HepG2 (cell line): Measurements from ENCODE around the gene NYNRIN. TPM values are rescaled to one million over a fixed set of nuclear protein-coding genes. Genes with fewer than 3 reads are reported as not detected.

ENCODE experiments used
- ETV6 ChIP-seq: sonication (generic); formaldehyde crosslinking; conservative IDR thresholded peaks from 2 replicates; pipeline ENCODE4 v1.4.0; 2020; ENCODE audit warnings: missing genetic modification reagents
- JARID2 ChIP-seq: sonication (generic); formaldehyde crosslinking; IDR thresholded peaks from 2 replicates; pipeline ENCODE4 v1.8.1; 2023; ENCODE audit warnings: missing genetic modification reagents, inconsistent platforms; ENCODE audit not compliant: insufficient replicate concordance
- MYC ChIP-seq: sonication (generic); formaldehyde crosslinking; IDR thresholded peaks from 2 replicates; pipeline ENCODE4 v1.9.0; 2021; ENCODE audit warnings: missing genetic modification reagents, borderline replicate concordance
- NRL ChIP-seq: sonication (generic); formaldehyde crosslinking; IDR thresholded peaks from 2 replicates; pipeline ENCODE4 v1.5.0; 2020; ENCODE audit warnings: missing genetic modification reagents, mild to moderate bottlenecking, moderate library complexity, borderline replicate concordance
- PHB2 ChIP-seq: fragments of 450-650 bp; IDR thresholded peaks from 2 replicates; pipeline ENCODE4 v1.6.1; 2018; ENCODE audit not compliant: partially characterized antibody
- REXO4 ChIP-seq: sonication (generic); formaldehyde crosslinking; IDR thresholded peaks from 2 replicates; pipeline ENCODE4 v1.8.0; 2022; ENCODE audit warnings: missing genetic modification reagents, mild to moderate bottlenecking, borderline replicate concordance
- TSC22D2 ChIP-seq: sonication (generic); formaldehyde crosslinking; IDR thresholded peaks from 2 replicates; pipeline ENCODE4 v1.5.1; 2020; ENCODE audit warnings: missing genetic modification reagents, mild to moderate bottlenecking, borderline replicate concordance
- ZNF138 ChIP-seq: sonication (generic); formaldehyde crosslinking; IDR thresholded peaks from 2 replicates; pipeline ENCODE4 v1.5.0; 2020; ENCODE audit warnings: mild to moderate bottlenecking, low read depth, missing genetic modification reagents
- ZNF550 ChIP-seq: sonication (generic); formaldehyde crosslinking; IDR thresholded peaks from 2 replicates; pipeline ENCODE4 v1.4.0; 2020; ENCODE audit warnings: mild to moderate bottlenecking, missing genetic modification reagents, borderline replicate concordance
- ZNF570 ChIP-seq: sonication (generic); formaldehyde crosslinking; IDR thresholded peaks from 2 replicates; pipeline ENCODE4 v1.4.0; 2020; ENCODE audit warnings: mild to moderate bottlenecking, missing genetic modification reagents, borderline replicate concordance
- ZNF777 ChIP-seq: sonication (generic); formaldehyde crosslinking; IDR thresholded peaks from 2 replicates; pipeline ENCODE4 v1.4.0; 2020; ENCODE audit warnings: missing genetic modification reagents
- ZNF780A ChIP-seq: sonication (generic); formaldehyde crosslinking; IDR thresholded peaks from 2 replicates; pipeline ENCODE4 v1.8.0; 2022; ENCODE audit warnings: mild to moderate bottlenecking, missing genetic modification reagents, moderate library complexity
- ZNF878 ChIP-seq: sonication (generic); formaldehyde crosslinking; IDR thresholded peaks from 2 replicates; pipeline ENCODE4 v1.8.1; 2023; ENCODE audit warnings: mild to moderate bottlenecking, missing genetic modification reagents, moderate library complexity
- polyA plus RNA-seq, 8 experiments: library from polyadenylated mRNA; depleted of rRNA in 3 of 8; stranded (reverse) in 7 of 8; unstranded in 1 of 8; fragments of >200 nt; fragmentation: Illumina TruSeq in 4 of 8; extraction: Trizol in 4 of 8; gene quantifications; 2 replicates each; pipeline versions ENCODE4 v1.2.1 to v1.2.3, GENCODE V29; 2011 to 2016; ENCODE audit warnings: low read depth in 4 of 8, missing spikeins in 1 of 8, mixed read lengths in 1 of 8; ENCODE audit not compliant: insufficient read depth in 1 of 8
- total RNA-seq, 5 experiments: library from RNA; depleted of rRNA; stranded (reverse); fragments of >200 nt; fragmentation: Illumina TruSeq; extraction: Trizol; gene quantifications; 2 replicates each; pipeline ENCODE4 v1.2.3, GENCODE V29; 2016; ENCODE audit warnings: low read depth in 1 of 5
- TF ChIP-seq, protein P1 (sequence below): sonication (generic); formaldehyde crosslinking; IDR thresholded peaks from 2 replicates; pipeline ENCODE4 v1.5.0; 2020; ENCODE audit warnings: mild to moderate bottlenecking, missing genetic modification reagents, moderate library complexity
- TF ChIP-seq, protein P2 (sequence below): sonication (generic); formaldehyde crosslinking; conservative IDR thresholded peaks from 2 replicates; pipeline ENCODE4 v1.4.0; 2020; ENCODE audit warnings: mild to moderate bottlenecking, missing genetic modification reagents, moderate library complexity
- TF ChIP-seq, protein P3 (sequence below): sonication (generic); formaldehyde crosslinking; IDR thresholded peaks from 2 replicates; pipeline ENCODE4 v1.8.1; 2023; ENCODE audit warnings: mild to moderate bottlenecking, missing genetic modification reagents, borderline replicate concordance
- TF ChIP-seq, protein P4 (sequence below): IDR thresholded peaks from 2 replicates; pipeline ENCODE4 v1.6.1; 2016; ENCODE audit warnings: mild to moderate bottlenecking, missing biosample characterization, missing genetic modification reagents
- TF ChIP-seq, protein P5 (sequence below): sonication (generic); formaldehyde crosslinking; IDR thresholded peaks from 2 replicates; pipeline ENCODE4 v1.5.1; 2020; ENCODE audit warnings: mild to moderate bottlenecking, missing genetic modification reagents, moderate library complexity

The NYNRIN gene
- total and polyA plus RNA-seq, 2 of the 13 experiments (the other 11 are each of a cell fraction or from before 2014, with no cell fraction given): 0.63 to 1.1 TPM

DNA sequence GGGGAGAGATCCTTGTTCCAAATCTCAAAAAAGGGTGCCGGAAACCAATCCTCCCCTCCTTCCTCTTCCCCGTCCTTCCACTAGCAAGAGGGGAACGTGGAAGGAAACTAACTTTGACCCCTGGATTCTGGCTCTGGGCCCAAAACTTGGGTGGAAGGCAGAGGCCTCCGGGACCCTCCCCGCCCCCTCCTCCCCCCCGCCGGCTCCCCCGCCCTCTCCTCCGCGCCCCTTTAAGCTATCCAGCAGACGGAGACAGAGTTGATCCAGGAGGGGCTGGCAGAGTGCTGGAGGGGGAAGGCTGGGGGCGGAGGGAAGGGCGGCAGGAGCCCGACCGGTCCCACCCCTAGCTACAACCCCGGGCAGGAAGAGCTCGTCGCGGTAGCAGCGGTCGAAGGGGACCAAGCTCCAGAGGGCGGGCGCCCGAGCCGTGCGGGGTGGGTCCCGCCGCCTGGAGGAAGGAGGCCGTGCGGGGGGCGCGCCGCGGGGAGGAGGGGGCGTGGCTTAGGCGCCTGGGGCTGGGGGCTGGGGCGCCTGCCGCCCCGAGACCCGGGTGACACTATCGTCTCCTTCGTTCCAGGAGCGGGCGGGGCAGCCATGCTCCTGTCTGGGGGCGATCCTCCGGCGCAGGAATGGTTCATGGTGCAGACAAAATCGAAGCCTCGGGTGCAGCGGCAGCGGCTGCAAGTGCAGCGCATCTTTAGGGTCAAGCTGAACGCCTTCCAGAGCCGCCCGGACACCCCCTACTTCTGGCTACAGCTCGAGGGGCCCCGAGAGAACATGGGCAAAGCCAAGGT, at the start of gene NYNRIN (continued):
- TF ChIP-seq, protein P1, sequence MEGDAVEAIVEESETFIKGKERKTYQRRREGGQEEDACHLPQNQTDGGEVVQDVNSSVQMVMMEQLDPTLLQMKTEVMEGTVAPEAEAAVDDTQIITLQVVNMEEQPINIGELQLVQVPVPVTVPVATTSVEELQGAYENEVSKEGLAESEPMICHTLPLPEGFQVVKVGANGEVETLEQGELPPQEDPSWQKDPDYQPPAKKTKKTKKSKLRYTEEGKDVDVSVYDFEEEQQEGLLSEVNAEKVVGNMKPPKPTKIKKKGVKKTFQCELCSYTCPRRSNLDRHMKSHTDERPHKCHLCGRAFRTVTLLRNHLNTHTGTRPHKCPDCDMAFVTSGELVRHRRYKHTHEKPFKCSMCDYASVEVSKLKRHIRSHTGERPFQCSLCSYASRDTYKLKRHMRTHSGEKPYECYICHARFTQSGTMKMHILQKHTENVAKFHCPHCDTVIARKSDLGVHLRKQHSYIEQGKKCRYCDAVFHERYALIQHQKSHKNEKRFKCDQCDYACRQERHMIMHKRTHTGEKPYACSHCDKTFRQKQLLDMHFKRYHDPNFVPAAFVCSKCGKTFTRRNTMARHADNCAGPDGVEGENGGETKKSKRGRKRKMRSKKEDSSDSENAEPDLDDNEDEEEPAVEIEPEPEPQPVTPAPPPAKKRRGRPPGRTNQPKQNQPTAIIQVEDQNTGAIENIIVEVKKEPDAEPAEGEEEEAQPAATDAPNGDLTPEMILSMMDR (CRISPR knock-in tag): 0 out of 2 replicates have a peak, but pooled peaks have one; percentile 5
- TF ChIP-seq, protein P2, sequence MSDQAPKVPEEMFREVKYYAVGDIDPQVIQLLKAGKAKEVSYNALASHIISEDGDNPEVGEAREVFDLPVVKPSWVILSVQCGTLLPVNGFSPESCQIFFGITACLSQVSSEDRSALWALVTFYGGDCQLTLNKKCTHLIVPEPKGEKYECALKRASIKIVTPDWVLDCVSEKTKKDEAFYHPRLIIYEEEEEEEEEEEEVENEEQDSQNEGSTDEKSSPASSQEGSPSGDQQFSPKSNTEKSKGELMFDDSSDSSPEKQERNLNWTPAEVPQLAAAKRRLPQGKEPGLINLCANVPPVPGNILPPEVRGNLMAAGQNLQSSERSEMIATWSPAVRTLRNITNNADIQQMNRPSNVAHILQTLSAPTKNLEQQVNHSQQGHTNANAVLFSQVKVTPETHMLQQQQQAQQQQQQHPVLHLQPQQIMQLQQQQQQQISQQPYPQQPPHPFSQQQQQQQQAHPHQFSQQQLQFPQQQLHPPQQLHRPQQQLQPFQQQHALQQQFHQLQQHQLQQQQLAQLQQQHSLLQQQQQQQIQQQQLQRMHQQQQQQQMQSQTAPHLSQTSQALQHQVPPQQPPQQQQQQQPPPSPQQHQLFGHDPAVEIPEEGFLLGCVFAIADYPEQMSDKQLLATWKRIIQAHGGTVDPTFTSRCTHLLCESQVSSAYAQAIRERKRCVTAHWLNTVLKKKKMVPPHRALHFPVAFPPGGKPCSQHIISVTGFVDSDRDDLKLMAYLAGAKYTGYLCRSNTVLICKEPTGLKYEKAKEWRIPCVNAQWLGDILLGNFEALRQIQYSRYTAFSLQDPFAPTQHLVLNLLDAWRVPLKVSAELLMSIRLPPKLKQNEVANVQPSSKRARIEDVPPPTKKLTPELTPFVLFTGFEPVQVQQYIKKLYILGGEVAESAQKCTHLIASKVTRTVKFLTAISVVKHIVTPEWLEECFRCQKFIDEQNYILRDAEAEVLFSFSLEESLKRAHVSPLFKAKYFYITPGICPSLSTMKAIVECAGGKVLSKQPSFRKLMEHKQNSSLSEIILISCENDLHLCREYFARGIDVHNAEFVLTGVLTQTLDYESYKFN: no peak; the same call in 1 of the 2 replicates
- TF ChIP-seq, protein P3, sequence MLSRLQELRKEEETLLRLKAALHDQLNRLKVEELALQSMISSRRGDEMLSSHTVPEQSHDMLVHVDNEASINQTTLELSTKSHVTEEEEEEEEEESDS (CRISPR knock-in tag): no peak
- TF ChIP-seq ZNF878 (CRISPR knock-in tag): no peak
- TF ChIP-seq ETV6 (CRISPR knock-in tag): no peak
- 0 out of 2 replicates have a peak, but pooled peaks have one; percentile 14 for TF ChIP-seq ZNF777 (CRISPR knock-in tag)
- peak; percentile 69; the same call in 1 of the 2 replicates for TF ChIP-seq NRL
- TF ChIP-seq JARID2 (CRISPR knock-in tag): no peak
- 0 out of 2 replicates have a peak, but pooled peaks have one; percentile 69 for TF ChIP-seq ZNF550 (CRISPR knock-in tag)
- TF ChIP-seq ZNF138: no peak
- TF ChIP-seq, protein P4, sequence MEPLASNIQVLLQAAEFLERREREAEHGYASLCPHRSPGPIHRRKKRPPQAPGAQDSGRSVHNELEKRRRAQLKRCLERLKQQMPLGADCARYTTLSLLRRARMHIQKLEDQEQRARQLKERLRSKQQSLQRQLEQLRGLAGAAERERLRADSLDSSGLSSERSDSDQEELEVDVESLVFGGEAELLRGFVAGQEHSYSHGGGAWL (CRISPR knock-in tag): 0 out of 2 replicates have a peak, but pooled peaks have one; percentile 16
- no peak for TF ChIP-seq TSC22D2 (CRISPR knock-in tag)
- TF ChIP-seq PHB2: no peak
- peak; percentile 34; the same call in 1 of the 2 replicates for TF ChIP-seq MYC (CRISPR knock-in tag)
- no peak for TF ChIP-seq REXO4 (CRISPR knock-in tag)
- no peak for TF ChIP-seq ZNF780A (CRISPR knock-in tag)
- TF ChIP-seq, protein P5, sequence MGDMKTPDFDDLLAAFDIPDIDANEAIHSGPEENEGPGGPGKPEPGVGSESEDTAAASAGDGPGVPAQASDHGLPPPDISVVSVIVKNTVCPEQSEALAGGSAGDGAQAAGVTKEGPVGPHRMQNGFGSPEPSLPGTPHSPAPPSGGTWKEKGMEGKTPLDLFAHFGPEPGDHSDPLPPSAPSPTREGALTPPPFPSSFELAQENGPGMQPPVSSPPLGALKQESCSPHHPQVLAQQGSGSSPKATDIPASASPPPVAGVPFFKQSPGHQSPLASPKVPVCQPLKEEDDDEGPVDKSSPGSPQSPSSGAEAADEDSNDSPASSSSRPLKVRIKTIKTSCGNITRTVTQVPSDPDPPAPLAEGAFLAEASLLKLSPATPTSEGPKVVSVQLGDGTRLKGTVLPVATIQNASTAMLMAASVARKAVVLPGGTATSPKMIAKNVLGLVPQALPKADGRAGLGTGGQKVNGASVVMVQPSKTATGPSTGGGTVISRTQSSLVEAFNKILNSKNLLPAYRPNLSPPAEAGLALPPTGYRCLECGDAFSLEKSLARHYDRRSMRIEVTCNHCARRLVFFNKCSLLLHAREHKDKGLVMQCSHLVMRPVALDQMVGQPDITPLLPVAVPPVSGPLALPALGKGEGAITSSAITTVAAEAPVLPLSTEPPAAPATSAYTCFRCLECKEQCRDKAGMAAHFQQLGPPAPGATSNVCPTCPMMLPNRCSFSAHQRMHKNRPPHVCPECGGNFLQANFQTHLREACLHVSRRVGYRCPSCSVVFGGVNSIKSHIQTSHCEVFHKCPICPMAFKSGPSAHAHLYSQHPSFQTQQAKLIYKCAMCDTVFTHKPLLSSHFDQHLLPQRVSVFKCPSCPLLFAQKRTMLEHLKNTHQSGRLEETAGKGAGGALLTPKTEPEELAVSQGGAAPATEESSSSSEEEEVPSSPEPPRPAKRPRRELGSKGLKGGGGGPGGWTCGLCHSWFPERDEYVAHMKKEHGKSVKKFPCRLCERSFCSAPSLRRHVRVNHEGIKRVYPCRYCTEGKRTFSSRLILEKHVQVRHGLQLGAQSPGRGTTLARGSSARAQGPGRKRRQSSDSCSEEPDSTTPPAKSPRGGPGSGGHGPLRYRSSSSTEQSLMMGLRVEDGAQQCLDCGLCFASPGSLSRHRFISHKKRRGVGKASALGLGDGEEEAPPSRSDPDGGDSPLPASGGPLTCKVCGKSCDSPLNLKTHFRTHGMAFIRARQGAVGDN (CRISPR knock-in tag): peak; percentile 72
- no peak for TF ChIP-seq ZNF570 (CRISPR knock-in tag)
